Iris pigment epithelial cell (primary cell): ENCODE measurements around the gene MUC2.
"Not testable (repeated sequence)": the region's sequence is repeated elsewhere in the genome, so short reads cannot be mapped to it uniquely, and the experiment has no call there.

Experiments
- DNase-seq: peaks from one replicate; pipeline ENCODE4 v3.0.0-alpha.2; 2011; ENCODE audit warnings: low read depth

The MUC2 gene

DNA sequence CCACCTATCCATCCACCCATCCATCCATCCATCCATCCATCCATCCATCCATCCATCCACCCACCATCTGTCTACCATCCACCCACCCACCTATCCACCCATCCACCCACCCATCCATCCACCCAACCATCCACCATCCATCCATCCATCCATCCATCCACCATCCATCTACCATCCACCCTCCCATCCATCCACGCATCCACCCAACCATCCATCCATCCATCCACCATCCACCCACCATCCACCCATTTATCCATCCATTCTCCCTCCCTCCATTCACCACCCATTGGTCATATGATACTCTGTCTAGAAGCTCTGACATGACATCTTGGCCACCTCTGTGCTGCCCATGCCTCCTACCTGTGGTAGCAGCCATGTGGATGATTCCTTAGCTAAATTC is 31.7 kb downstream of the MUC2 start:
- no peak for DNase-seq

DNA sequence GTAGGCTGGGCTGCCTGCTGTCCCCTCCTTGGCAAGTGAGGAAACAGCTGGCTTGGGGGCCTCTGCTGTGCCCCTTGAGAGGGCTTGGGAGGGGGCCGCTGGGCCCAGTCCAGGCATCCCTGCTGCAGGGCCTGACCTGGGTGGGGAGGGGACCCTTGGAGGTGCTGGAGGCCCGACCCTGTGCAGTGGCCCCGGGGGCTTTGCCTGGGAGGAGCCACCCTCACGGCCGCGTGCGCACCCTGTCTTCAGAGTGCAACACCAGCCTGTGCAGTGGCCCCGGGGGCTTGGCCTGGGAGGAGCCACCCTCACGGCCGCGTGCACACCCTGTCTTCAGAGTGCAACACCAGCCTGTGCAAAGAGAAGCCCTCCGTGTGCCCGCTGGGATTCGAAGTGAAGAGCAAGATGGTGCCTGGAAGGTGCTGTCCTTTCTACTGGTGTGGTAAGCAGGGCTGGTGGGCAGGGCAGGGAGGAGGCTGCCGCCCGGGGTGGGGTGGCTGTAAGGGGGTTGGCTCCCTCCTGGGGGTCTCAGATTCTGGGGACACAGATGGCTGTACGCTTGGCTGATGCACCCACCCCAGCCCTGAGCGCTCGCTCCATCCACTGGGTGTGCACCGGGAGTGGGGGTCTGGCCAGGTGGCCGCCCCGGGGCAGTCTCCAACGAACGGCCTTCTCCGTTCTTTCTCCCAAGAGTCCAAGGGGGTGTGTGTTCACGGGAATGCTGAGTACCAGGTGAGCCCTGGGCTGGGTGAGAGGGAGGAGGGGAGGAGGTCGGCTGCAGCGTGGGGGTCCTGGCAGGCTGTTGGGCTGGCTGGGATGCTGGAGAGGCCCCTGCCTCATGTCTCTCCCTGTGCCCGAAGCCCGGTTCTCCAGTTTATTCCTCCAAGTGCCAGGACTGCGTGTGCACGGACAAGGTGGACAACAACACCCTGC is 32.9 kb downstream of the MUC2 start:
- DNase-seq, result no peak

DNA sequence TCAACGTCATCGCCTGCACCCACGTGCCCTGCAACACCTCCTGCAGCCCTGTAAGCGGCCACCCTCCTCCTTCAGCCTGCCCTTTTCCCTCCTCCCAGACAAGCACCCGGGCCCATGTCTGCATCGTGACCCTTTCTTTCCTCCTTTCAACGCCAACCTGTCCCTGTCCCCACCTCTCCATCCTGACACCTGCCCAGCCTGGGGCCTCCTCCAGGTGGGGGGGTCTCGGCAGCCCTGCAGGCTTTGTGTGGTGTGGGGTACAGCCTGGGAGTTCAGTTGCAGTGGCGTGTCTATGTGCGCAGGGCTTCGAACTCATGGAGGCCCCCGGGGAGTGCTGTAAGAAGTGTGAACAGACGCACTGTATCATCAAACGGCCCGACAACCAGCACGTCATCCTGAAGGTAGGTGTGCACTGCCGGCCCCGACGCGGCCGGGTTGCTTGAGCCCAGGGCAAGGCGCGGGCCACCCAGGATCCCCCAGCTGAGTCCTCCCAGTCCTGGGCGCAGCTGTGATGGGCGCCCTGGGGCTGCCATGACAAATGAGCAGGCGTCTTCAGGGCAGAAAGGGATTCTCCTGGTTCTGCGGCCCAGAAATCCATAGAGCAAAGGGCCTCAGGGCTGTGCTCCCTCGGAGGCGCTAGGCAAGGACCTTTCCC is 33.7 kb downstream of the MUC2 start:
- DNase-seq, result no peak

DNA sequence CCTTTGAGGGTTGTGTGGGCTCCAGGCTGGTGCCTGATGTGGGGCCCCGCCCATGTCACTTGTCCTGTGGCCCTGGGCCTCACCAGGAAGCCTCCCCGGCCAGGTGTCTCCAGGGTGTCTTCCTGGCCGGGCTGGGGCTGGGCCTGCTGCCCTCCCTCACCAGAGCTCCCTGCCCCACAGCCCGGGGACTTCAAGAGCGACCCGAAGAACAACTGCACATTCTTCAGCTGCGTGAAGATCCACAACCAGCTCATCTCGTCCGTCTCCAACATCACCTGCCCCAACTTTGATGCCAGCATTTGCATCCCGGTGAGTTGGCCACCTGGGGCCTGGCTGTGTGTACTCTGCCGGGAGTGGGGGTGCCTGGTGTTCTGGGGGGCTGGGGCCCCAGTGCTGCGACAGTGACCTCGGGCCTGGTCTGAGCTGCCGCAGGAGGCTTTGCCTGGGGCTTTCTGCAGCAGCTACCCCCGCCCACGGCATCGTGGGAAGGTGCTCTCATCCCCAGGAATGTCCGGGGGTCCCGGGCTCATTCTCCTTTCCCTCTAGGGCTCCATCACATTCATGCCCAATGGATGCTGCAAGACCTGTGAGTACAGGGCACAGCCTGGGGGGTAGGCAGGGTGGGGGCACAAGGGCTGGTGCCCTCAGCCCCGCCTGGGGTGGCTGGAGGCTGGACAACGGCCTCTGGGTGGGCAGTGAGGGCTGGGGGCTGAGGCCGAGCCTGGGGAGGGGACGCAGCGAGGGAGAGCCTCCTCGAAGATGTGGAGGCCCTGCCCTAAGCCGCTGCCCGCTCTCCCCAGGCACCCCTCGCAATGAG is 34.6 kb downstream of the MUC2 start:
- no peak for DNase-seq

DNA sequence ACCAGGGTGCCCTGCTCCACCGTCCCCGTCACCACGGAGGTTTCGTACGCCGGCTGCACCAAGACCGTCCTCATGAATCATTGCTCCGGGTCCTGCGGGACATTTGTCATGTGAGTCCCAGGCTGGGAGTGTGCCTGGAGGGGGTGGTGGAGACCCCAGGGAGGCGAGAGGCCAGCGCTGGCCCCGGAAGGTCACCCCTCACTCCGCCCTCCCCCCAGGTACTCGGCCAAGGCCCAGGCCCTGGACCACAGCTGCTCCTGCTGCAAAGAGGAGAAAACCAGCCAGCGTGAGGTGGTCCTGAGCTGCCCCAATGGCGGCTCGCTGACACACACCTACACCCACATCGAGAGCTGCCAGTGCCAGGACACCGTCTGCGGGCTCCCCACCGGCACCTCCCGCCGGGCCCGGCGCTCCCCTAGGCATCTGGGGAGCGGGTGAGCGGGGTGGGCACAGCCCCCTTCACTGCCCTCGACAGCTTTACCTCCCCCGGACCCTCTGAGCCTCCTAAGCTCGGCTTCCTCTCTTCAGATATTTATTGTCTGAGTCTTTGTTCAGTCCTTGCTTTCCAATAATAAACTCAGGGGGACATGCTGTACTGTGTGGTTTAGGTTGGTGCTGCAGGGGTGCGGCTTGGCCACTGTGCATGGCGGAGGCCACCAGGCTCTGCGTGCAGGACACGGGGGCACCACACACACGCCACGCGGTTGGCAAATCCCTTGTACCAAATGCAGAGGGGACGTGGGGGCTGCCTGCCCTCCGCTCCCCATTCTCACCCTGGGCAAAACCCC is 35.4 kb downstream of the MUC2 start:
- no peak for DNase-seq

DNA sequence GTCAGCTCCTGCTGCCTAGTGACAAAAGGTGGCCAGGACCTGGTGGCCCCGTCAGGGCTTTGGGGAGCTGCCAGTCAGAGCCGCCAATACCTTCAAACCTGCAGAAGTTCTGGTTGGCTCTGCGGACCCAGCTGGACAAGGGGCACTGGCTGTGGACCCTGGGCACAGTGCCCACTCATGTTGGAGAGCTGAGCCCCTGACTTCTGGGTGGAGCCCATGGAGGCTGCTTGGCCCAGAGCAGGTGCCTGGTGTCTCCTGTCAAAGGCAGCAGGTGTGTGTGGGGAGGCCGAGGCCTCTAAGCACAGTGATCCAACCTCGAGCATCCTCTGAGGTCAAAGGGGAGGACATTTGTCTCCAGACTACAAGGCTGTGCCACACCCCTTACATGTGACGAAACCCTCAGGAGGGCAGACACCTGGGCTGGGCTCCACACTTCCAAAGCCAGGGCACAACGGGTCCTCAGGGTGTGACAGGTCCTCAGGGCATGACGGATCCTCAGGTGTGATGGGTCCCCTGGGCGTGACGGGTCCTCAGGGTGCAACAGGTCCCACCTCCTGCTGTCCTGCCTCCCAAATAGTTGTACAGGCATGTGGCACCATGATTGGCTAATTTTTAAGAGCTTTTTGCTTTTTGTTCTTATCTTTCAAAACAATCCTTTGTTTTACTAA is 37.0 kb downstream of the MUC2 start:
- no peak for DNase-seq

DNA sequence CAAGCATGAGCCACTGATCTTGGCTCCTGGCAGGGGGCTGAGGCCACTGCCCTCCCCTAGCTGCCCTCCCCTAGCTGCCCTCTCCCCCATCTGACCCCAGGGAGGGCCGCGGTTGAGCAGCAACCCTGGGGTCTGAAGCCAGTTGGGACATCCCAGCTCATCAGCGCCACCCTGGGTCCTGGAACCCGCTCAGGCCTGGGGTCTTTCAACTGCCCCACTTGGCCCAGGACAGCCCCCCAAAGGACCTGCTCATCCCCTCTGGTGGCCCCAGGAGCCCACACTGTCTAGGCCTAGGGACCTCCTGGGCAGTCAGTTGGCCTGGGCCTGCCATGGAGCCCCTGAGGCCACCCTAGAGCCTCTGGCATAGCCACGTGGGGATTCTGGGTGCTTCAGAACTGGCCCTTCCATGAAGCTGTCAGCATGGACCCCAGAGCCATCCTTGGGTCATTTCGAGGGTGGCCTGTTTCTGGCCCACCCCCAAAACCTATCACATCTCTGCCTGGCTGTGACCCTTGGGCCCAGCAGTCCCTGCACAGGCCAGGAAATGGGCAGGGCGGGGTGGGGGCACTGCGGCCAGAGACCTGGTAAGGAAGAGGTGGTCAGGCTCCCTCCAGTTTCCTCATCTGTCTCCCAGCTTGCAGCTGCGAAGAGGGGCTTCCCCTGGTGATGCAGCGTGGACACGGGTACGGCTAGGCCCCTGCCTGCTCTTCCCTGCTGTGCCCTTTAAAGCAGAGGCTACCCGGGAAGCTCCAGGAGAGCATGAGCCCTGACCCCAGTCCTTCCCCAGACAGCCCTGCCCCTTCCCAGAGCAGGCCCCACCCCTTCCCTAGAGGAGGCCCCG is 37.9 kb downstream of the MUC2 start:
- no peak for DNase-seq

DNA sequence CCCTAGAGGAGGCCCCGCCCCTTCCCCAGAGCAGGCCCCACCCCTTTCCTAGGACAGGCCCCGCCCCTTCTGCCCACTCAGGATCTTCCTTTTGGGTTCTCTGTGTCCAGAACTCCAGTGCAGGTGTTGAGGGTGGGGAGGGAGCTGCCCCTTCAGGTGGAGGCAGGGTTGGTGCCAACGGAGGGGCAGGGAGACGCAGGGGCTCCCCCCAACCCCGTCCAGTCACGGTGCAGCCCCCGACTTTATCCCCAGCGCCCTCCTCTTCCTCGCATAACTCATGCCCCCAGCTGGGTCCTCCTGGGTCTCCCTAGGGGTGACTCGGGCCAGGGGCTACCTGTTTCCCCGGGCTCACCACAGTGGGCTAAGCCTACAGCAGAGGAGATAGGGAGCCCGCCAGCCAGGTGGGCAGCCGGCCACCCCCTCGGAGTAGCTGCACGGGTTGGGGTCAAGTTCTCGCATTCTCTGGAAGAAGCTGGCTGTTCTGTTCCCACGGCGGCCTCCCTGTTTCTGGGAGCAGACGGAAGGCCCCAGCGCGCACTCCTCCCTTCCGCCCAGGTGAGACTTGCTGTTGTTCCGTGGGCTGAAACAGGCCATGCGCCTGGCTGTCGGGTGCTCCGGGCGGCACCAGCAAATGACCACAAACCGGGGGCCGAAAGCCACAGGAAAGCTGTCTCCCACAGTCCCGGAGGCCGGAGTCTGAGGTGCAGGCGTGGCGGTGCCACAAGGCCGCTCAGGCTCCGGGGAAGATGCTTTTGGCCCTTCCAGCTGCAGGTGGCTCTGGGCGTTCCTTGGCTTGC is 38.9 kb downstream of the MUC2 start:
- no peak for DNase-seq

DNA sequence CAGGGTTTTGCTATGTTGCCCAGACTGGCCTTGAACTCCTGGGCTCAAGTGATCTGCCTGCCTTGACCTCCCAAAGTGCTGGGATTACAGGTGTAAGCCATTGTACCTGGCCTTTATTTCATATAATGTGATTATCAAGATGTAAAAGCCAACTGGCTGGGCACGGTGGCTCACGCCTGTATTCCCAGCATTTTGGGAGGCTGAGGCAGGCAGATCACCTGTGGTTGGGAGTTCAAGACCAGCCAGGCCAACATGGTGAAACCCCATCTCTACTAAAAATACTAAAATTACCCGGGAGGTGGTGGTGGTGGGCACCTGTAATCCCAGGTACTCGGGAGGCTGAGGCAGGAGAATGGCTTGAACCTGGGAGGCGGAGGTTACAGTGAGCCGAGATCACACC is 40.6 kb downstream of the MUC2 start:
- not testable (repeated sequence) for DNase-seq

DNA sequence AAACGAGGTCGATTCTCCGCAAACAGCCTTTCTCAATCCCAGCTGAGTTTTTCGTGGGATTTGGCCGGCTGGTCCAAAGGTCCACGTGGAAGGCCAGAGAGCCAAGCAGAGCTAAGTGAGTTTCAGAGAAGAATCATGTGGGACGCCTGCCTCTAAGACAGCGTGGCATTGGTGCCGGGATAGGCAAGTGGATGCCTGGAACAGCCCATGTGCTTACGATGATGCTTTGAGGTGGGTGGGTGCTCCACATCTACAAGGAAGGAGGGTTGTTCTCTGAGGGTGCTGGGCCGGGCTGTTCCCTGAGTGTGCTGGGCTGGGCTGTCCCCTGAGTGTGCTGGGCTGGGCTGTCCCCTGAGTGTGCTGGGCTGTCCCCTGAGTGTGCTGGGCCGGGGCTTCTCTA is 41.4 kb downstream of the MUC2 start:
- no peak for DNase-seq

DNA sequence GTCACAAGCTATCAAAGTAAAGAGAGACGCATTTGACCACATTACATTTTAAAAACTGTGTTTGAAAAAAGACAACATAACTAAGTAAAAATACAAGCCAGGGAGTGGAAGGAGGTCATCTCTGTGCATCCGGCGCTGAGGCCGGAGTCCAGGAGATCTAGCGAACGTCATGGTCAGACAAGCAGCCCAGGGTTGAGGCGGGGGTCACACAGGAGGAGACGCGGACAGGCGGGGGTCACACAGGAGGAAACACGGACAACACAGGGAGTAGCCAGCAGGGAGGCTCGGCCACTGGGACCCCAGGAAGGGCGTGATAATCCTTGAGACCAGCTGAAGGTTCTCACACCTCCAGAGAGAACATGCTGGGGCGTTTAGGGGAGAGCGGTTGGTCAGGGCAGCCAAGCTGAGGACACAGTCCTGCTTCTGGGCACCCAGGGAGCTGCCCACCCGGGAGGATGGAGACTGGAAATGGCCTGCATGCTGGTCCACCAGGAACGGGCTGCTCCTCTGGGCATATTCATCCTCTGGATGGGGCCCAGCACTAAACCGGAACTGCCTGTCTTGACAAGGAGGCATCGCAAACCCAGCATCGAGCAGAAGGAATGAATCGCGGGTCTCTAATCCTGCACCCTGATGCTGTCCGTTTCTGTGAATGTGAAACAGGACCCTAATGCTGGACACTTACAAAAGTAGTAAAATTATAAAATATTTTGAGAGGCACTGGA is 42.2 kb downstream of the MUC2 start:
- DNase-seq, result no peak

DNA sequence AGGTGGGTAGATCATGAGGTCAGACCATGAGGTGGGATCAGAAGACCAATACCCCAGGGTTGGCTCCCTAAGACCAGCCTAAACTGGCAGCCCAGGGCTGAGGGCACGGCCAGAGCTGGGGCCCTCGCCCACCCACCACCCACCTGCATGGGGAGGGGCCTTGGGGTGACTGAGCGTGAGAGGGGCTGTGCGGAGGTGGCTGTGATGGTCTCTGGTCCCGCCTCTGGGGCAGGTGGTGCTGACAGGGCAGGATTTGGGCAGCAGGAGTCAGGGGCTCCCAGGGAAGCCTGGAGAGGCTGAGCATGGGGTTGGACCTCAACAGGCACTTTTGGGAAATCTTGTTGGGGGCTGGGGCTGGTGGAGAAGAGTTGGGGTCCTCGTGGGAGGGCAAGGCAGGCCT is 43.3 kb downstream of the MUC2 start:
- no peak for DNase-seq

DNA sequence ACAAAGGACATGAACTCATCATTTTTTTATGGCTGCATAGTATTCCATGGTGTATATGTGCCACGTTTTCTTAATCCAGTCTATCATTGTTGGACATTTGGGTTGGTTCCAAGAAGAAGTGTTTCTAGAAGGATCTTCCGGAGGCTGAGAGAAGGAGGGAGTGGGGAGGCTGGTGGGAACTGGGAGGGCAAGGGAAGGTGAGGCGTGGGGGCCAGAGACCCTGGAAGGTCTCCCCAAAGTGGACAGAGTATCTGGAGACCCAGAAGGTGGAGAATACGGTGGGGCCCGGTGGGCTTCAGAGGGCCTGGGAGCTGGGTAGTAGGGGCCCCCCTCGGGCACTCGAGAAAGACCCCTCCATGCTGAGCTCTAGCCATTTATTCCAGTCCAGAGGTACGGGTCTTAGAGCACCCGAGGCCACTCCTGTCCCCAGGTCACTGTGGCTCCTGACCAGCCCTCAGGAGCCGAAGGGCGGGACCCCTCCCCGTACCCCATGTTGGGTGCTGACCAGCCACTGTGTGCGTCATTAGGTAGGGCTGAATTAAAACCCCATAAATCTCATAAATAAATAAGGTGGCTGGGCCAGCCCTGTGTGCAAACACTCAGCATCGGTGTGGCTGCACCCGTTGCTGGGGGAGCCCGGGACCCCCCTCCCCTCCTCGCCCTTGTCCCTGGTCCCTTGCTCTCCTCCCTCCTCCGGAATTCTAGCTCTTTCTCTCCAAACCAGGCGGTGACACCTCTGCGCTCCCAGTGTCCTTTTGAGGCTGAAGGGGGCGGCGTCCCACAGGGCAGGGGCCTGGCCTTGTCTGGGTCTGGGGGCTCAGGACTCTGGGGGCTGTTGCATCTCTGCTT is 44.3 kb downstream of the MUC2 start:
- DNase-seq, result no peak

DNA sequence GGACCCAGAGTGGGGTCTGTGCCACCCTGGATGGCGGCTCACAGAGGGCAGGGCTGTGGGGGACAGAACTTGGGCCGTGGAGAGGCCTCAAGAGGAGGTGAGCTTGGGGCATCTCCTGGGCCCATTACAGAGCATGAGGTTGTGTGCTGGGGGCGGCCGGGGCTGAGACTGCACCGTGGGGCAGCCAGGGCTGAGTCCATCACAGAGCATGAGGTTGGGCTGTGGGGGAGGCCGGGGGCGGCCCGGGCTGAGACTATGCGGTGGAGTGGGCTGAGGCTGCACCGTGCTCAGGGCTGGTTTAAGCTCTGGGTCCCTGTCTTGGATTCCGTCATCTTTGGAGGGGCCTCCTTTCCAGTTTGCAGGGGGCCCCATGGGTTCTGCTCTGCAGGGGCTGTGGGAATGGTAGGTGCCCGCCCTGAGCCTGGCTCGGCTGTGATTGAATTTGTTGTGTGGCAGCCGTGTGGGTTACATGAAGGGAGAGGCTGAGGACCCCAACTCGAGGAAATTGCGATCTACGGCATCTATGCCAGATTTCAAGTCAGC is 45.0 kb downstream of the MUC2 start:
- DNase-seq, result no peak

DNA sequence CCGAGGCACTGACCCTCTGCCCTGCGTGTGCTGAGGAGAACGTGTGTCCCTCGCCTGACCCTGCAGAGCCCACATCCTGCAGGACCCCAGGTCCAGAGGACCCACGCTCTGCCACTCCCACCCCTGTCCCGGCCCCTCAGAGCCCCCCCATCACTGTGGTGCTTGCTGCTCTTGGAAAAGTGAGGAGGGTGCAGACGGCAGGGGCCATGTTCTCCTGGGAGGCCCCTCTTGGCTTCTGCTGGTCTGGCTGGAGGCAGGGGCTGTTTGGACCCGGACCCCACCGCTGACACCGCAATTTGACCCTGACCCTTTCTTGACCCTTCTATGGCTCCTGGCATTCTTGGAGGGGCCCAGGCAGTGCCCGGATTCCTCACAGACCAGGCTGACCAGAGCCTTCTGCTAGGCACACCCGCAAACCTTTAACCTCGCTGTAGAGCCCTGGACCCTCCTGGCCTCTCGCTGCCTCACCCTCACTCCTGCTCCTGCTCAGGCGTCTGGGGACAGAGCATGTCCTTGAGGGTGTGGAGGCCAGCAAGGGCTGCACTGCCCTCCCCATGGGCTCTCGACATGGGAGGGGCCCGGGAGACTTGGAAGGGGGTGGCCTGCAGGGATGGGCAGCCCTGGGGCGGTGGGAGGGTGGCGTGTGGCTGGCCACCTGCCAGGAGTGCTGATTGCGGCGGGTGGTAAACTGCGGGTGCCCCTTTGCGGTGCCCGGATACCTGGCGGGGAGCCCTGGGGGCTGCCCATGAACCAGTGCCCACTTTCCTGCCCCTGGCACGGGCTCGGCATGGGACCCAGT is 46.1 kb downstream of the MUC2 start:
- no peak for DNase-seq

DNA sequence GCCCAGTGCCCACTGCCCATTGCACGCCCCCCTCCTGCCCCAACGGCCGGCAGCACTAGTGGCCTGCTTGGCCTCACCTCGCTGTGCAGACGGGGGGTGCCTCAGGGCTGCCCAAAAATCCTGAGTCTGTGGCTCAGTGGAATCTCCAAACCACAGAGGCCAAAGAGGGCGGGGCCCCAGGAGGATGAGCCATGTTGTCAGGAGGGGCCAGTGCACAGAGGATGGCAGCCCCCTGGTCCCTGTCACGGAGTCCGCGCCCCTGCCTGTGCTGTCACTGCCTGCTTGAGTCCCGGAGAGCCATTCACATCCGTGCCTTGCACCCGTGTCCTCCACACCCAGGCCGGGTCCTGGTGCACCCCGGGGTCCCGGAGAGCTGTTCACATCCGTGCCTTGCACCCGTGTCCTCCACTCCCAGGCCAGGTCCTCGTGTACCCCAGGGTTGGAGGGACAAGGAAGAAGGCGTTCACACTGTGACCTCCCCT is 46.7 kb downstream of the MUC2 start:
- no peak for DNase-seq
